ENCODE data around the gene MRPS27.

DNA sequence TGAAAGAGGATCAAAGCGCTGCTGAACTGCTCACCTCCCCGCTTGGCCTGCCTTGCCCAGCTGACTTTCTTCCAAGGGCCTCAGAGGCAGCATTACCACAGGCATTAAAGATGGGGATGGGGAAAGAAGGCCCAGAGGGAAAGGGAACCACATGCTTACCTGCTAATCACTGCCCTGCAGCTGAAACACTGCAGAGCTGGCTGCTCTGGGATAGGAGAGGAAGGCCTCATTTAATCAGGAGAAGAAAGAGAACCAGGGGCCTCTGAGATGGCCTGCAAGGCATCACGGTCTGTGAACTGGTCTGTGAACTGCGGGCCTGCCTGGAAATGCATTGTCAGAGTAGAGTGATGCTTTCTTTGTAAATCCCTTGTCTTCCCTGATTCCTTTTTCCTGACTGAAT lies 44.9 kb upstream of the MRPS27 start:
- TF ChIP-seq JUN (IDR thresholded peaks at IDR 0.05) (no peak), RCOR1 (IDR thresholded peaks at IDR 0.05; ENCODE audit: low read depth, low read length) (no peak), POLR2A (IDR thresholded peaks at IDR 0.05; ENCODE audit: low read length) (no peak), CEBPB (IDR thresholded peaks at IDR 0.05) (no peak), EHMT2 (IDR thresholded peaks at IDR 0.05; ENCODE audit: low read depth) (no peak), ESRRA (IDR thresholded peaks at IDR 0.05; ENCODE audit: borderline replicate concordance, low read length) (no peak)
- TF ChIP-seq, protein P1, sequence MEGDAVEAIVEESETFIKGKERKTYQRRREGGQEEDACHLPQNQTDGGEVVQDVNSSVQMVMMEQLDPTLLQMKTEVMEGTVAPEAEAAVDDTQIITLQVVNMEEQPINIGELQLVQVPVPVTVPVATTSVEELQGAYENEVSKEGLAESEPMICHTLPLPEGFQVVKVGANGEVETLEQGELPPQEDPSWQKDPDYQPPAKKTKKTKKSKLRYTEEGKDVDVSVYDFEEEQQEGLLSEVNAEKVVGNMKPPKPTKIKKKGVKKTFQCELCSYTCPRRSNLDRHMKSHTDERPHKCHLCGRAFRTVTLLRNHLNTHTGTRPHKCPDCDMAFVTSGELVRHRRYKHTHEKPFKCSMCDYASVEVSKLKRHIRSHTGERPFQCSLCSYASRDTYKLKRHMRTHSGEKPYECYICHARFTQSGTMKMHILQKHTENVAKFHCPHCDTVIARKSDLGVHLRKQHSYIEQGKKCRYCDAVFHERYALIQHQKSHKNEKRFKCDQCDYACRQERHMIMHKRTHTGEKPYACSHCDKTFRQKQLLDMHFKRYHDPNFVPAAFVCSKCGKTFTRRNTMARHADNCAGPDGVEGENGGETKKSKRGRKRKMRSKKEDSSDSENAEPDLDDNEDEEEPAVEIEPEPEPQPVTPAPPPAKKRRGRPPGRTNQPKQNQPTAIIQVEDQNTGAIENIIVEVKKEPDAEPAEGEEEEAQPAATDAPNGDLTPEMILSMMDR (IDR thresholded peaks at IDR 0.05), result no peak
